SW480 (cell line): ENCODE results near the gene MANSC1.
"Not testable (repeated sequence)": the region's sequence is repeated elsewhere in the genome, so short reads cannot be mapped to it uniquely, and the experiment has no call there.

Experiments used
- DNase-seq: peaks from one replicate; pipeline ENCODE4 v3.0.0-alpha.2; 2016; ENCODE audit warnings: low spot score

MANSC1 gene

DNA sequence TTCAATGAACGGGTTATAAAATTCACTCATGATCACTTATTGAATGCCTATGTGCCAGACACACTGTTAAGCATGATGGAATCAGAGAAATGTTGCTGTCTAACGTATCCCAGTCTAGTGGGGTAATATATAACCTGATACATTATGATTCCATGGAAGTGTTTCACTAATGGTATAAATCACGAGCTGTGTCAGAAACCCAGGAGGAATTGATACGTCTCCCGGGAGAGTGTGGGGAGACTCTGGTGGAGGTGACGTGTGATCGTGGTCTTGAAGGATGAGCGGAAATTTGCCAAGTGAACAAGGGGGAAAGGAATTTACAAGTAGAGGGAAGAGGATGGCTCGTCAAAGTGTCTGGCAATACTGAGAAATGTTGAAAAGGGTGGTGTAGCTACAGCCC, 26.5 kb downstream of the MANSC1 start:
- no peak for DNase-seq

DNA sequence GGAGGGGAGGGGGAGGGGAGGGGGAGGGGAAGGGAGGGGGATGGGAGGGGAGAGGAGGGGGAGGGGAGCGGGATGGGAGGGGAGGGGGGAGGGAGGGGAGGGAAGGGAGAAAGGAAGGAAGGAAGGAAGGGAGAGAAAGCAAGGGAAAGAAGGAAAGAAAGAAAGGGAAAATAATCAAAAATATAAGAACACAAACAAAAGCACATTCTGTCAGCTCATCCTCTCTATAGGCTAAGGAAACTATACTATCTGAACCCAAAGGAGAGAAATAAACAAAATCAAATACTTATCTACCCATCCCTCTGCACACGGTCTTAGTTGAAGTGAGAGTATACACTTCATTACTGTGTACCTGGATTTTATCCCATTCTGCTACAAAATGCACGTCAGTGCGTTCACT, 26.9 kb downstream of the MANSC1 start:
- no peak for DNase-seq

DNA sequence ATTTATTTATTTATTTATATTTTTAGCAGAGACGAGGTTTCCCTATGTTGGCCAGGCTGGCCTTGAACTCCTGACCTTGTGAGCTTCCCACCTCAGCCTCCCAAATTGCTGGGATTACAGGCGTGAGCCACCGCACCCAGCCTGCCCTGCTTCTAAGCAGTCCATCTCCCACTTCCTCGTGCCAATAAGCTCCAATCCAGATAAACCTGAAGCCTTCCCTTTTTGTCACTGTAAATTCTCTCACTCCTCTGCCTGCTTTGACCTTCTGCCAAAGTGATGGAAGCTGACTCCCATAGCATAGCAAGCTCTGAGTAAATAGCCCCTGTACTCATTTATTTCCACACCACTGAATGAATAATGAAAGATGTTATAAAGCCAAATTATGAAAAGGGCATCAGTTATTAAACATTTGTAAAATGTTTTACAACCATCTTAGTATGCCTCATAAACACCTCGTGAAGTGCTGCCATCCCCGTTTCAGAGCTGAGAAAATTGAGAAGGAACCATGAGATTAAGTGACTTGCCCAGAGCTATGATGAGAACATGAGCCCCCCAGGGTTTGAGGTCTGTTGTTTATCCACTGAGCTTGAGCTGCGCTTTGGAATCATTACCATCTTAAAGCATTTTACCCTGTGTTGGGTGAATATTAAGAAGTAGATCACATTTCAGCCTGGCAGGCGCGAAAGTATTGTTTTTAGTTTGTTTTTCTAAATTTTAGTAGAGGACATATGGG, 30.4 kb downstream of the MANSC1 start:
- no peak for DNase-seq

DNA sequence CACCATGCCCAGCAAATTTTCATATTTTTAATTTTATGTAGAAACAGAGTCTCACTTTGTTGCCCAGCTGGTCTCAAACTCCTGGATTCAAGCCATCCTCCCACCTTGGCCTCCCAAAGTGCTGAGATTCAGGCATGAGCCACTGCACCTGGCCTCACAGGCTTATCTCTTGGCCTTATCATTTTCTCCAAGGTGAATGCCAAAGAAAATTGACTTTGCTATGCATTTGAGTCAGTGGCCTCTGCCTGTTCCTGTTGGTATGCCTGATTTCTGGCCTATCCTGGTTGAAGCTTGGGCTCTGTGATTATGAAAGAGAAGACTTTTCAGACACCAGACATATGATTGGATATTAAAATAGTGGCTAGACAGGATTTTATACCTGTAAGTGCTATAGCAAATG, 34.2 kb downstream of the MANSC1 start:
- DNase-seq: no peak

DNA sequence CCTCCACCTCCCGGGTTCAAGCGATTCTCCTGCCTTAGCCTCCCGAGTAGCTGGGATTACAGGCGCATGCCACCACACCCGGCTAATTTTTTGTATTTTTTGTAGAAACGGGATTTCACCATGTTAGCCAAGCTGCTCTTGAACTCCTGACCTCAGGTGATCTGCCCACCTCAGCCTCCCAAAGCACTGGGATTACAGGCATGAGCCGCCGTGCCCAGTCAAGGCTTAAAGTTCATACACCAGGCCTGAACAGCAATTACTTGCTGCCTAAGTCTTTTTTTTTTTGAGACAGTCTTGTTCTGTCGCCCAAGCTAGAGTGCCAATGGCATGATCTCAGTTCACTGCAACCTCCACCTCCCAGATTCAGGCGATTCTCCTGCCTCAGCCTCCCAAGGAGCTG, 39.3 kb downstream of the MANSC1 start:
- DNase-seq: not testable (repeated sequence)

DNA sequence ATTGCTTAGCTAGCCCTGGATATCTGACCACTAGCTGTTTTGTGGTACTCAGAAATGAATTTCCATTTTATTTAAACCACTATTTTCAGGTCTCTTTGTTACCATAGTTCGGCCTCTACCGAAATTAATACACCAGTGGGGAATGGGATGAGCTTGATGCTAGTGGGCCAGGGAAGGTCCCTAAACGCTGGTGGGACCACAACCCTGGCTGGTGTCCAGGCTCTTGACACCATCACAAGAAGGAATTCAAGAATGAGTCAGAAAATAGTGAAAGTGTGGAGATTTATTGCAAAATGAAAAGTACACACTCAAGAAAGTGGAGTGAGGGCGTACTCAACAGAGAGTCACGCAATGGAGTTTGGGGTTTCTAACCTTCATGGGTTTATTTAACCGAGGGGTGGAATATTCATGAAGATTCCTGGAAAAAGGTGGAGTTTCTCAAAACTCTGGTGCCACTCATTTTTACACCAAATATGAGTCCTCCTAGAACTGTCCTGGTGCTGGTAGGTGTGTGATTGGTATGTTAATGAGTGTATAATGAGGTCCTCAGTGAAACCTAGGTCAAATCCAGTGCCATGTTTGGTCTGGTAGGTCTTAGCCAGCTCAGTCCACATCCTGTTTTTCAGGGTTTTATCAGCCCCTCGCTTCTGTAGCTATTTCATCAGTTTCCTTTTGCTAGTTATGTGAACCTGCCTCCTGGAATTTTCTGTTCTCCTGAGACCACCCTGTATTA, 44.3 kb downstream of the MANSC1 start:
- DNase-seq: no peak

DNA sequence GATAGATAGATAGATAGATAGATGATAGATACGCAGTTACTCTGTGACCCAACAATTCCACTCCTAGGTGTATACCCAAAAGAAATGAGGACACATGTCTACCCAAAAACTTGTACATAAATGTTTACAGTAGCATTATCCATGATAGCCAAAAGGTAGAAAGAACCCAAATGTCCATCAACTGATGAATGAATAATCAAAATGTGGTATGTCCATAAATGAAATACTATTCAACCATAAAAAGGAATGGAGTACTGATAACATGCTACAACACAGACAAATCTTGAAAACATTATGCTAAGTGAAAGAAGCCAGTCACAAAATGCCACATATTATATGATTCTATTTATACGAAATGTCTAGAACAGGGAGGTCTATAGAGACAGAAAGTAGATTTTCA, 47.1 kb downstream of the MANSC1 start:
- DNase-seq: no peak

DNA sequence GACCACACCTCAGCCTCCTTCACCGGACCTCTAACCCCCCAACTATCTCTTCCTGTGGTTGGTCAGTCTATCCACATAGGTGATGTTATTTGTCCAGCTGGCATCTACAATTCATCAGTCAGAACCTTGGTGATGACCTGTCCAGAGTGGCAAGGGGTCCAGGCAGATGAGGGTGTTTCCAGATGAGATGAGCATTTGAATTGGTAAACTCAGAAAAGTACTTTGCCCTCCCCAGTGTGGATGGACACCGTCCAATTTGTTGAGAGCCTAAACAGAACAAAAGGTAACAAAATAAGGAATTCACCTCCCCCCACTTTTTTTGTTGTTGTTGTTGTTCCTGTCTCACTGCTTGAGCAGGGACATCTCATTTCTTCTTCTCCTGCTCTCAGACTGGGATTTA, 48.9 kb downstream of the MANSC1 start:
- DNase-seq: no peak

DNA sequence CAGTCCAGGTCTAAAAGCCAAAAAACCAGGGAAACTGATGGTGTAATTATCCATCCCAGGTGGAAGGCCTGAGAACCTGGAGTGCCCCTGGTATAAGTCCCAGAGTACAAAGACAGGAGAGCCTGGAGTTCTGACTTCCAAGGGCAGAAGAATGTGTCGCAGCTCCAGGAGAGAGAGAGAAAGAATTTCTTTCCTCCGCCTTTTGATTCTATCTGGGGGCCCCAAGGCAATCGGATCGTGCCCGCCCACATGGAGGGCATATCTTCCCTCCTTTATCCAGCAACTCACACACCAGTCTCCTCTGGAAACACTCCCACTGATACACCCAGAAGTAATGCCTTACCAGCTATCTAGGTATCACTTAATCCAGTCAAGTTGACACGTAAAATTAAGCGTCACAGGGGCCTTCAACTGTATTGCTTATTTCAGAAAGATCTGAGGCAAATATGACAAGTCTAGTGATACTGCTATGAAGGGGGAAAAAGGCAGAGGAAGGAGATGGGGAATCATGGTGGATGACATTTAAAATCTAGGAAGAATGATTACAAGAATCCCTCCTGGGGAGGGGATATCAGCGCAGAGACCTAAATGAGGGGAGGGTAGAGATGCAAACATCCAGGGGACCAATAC, 52.7 kb downstream of the MANSC1 start:
- no peak for DNase-seq

DNA sequence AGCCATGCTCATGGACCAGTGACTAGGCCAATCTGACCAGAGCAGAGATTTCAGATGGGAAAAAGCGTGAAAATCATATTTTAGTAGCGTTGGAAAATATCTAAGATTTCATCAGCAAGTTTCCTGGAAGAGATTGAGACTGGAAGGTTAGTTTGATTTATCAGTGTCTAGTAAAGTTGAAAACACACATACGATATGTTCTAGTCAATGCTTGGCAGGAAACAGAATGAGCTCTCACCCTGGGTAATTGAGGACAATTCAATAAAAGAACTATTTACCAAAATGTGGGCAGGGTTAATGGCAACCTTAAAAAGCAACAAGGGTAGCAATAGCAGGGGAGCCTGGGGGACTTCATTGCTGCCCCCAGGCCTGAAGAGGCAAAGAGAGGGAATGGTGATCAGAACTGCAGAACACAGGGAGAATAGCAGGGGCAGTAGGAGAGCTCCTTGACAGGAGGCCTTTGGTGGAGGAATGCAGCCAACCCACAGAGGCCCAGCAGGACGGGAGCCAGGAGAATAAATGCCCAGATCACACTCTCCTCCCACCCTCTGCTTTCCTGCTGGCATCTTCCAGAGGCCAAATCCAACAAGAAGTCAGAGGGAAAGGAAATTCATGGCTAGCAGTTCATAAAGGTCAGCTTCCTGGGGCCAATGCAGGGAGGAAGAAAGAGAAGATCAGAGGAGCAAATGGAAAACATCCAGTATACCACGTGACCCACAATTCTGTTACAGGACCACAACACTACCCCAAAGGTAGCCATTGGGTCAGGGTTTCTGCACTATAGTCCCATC, 55.6 kb downstream of the MANSC1 start:
- no peak for DNase-seq

DNA sequence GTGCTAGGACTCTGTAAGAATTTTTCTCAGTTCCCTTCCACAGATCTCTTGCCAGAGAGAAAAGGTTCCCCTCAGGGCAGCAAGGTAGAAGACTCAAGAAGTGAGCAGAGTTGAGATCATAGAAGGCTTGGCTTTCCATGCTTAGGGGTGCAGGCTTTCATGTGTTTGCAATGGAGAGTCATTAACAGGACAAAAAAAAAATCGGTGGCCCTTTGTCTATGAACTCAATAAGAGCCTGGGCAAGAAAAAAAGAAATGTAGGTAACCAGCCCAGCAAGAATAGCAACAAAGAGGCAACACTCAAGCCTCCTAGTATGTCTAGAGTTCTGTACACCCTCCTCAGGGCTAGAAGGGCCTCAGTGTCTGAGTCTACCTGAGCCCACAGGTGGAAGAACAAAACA, 59.8 kb downstream of the MANSC1 start:
- DNase-seq: no peak

DNA sequence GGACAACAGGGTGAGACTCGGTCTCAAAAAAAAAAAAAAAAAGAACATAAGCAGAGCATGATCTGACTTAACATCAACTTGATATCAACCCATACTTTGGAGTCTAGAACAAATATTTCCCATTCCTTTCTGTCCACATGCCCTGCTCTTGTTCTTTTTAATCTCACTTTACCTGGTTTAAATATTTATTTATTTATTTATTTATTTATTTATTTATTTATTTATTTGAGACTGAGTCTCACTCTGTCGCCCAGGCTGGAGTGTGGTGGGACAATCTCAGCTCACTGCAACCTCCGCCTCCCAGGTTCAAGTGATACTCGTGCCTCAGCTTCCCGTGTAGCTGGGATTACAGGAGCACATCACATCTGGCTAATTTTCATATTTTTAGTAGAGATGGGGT, 63.6 kb downstream of the MANSC1 start:
- no peak for DNase-seq

DNA sequence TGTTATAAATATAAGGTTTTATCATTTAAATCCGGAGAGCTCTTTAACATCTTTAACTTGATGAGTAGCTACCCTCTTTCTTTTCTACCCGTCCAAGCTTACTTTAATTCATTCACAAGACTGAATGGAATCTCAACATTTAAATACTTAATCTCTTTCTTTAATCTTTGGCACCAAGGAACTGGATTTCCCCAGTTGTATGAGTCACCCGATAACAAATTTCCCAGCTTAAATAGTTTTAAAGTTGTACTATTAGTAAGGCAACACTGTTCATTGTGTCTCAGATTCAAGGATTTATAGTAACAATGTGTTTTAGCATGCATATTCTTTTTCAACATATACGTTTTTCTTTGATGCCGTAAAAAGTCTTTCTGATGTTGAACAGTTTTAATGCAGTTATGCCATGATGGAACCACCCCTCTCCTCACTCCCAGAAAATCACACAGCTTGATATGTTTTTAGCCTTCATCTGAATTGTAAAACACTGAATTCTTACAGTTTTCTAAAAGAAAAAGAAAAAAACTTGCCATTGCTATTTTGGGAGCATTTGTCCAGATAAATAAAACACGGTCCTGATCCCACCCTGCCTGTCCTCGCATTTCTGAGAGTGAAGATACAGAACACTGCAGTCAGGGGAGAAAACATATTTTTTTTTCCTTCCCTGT, 67.1 kb downstream of the MANSC1 start:
- no peak for DNase-seq

DNA sequence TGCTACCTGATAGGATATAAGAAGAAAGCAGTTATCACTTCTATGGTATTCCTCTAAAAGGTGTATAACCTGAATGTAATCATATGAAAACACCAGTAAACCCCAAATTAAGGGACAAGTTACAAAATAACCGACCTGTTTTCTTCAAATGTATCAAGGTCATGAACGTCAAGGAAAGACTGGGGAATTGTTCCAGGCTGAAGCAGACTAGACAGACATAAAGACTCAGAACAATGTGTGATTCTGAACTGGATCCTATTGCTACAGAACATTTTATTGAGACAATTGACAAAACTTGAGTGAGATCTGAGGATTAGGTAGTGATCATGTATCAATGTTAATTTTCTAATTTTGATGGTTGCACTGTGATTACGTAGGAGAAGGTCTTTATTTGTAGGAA, 67.8 kb downstream of the MANSC1 start:
- DNase-seq: no peak

DNA sequence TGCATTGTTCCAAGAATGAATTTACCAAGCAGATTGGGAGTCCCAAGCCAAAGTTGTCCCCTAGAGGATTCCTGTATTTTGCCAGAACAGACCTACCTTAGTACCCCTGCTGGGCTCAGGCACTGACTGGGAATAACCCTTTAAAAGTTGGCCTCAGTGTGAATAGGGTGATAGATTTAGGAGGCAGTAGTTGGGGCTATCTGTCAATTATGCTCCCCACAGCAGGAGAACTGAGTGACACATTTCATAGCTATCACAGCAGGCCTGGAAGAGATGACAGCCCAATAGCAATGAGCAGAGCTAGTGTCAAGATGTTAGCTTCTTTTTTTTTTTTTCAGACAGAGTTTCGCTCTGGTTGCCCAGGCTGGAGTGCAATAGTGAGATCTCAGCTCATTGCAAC, 68.9 kb downstream of the MANSC1 start:
- DNase-seq: no peak

DNA sequence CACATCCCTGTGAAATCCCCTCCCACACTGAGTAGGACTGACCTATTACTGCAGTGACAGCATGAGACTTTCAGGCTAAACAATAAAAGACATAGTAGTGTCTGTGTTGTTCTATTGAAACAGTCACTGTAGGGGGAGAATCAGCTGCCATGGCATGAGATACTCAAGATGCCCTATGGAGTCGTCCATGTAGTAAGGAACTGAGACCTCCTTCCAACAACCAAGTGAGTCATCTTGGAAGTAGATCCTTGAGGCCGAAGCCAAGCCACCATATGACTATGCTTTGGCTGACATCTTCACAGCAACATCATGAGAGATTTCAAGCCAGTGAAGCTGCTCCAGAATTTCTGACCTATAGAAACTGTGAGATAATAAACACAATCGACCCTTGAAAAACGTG, 71.1 kb downstream of the MANSC1 start:
- DNase-seq: no peak
